AG04449 (cell line): ENCODE data around the gene KRTAP12-1.
"Not testable (repeated sequence)": the region's sequence is repeated elsewhere in the genome, so short reads cannot be mapped to it uniquely, and the experiment has no call there.

Experiments used
- CTCF ChIA-PET: fragments of 350-600 bp; formaldehyde crosslinking; extraction: SDS; loops from one replicate; lab custom pipeline; 2021; ENCODE audit warnings: antibody characterized with exemption; lab: Yijun Ruan, JAX
- POLR2A ChIA-PET: fragments of 400-600, 350-600 bp; formaldehyde crosslinking; extraction: SDS; loops from one replicate; lab custom pipeline; 2020; ENCODE audit warnings: antibody characterized with exemption, inconsistent platforms; lab: Yijun Ruan, JAX
- DNase-seq: peaks from one replicate; pipeline ENCODE4 v3.0.0-alpha.2; 2010; ENCODE audit warnings: low read depth, low spot score
- H3K4me3 ChIP-seq: 2 replicates; pipeline ENCODE4 v1.5.1; 2011; ENCODE audit warnings: low read depth, mild to moderate bottlenecking, control low read depth, low read length
- CTCF ChIP-seq: IDR thresholded peaks from one replicate; pipeline ENCODE4 v1.5.1; 2011; ENCODE audit warnings: mild to moderate bottlenecking, moderate library complexity, low read length, control low read depth, inconsistent platforms; ENCODE audit not compliant: insufficient read depth; ENCODE audit errors: missing control alignments

The KRTAP12-1 gene

GRCh38 chr21:44666401-44667320, 15.3 kb downstream of the KRTAP12-1 start, which contains the start of gene KRTAP12-2:
Gene KRTAP12-2, minus strand, starts transcription at chr21:44666927. Its CDS starts 41 bp downstream, at chr21:44666886.
- H3K4me3 ChIP-seq, result no peak within 1 kb of the TSS
- no peak for TF ChIP-seq CTCF
- DNase-seq, result no peak
- ChIA-PET CTCF (no interaction called here), POLR2A (no interaction called here)

GRCh38 chr21:44664691-44665090, 17.3 kb downstream of the KRTAP12-1 start:
- no peak for DNase-seq
- no peak for TF ChIP-seq CTCF
- CTCF ChIA-PET, result interaction anchor here (1.1 kb wide), 1 partner anchor 129 kb away, joined by 3 read pairs; no protein-coding TSS in a partner anchor
- POLR2A ChIA-PET, result no interaction called here
- no peak overlapping the region for H3K4me3 ChIP-seq

- POLR2A ChIA-PET, DNase-seq, CTCF ChIA-PET, H3K4me3 ChIP-seq: not testable (repeated sequence)
These were observed 20.4 kb downstream of the KRTAP12-1 start for GRCh38 chr21:44661567-44661966.

DNA sequence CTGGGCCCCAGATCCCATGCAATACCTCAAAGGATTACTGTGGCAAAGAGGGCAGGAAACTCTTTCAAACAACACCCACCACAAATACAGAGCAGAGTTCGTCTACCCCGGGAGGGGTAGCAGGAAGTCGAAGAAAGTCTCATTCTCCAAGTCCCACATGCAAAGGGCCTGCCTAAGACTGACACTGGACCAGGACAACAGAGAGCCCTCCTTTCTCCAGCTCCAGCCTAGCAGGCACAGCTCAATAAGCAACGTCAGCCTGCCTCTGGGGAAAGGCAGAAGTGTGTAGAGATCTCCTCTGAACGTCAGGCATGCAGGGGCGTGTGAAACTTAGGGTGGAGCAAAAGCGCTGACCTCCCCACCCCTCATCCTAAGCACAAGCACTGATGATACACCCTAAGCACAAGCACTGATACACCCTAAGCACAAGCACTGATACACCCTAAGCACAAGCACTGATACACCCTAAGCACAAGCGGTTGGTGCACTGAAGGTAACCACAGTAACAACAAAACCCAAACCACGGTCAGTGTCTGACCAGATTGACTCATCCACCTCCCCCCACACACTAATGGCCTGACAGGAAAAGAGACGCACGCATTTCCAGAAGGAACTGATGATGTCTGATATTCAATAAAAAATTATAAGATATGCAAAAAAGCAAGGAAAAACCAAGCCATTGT, 22.9 kb downstream of the KRTAP12-1 start:
- H3K4me3 ChIP-seq, result no peak overlapping the region
- POLR2A ChIA-PET, result no interaction called here
- CTCF ChIA-PET, result no interaction called here
- TF ChIP-seq CTCF, result no peak
- no peak for DNase-seq

DNA sequence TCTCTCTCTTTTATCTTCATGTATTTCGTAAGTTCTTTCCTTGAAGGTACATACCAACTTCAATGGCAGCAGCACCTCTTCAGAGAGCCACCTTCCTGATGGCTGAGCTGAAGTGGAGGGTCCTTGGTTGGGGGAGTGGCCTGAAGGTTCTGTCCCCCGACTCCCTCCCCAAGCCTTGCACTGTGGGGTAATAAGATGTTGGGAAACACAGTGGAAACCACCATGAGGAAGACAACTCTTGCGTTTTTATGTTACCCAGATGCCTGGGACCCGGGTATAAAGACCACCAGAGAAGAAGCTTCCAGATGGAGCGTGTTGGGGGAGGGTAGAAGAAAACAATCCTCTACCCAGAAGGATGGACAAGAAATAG, 23.4 kb downstream of the KRTAP12-1 start:
- DNase-seq, result no peak
- CTCF ChIA-PET, result no interaction called here
- POLR2A ChIA-PET, result no interaction called here
- no peak for TF ChIP-seq CTCF
- no peak overlapping the region for H3K4me3 ChIP-seq

DNA sequence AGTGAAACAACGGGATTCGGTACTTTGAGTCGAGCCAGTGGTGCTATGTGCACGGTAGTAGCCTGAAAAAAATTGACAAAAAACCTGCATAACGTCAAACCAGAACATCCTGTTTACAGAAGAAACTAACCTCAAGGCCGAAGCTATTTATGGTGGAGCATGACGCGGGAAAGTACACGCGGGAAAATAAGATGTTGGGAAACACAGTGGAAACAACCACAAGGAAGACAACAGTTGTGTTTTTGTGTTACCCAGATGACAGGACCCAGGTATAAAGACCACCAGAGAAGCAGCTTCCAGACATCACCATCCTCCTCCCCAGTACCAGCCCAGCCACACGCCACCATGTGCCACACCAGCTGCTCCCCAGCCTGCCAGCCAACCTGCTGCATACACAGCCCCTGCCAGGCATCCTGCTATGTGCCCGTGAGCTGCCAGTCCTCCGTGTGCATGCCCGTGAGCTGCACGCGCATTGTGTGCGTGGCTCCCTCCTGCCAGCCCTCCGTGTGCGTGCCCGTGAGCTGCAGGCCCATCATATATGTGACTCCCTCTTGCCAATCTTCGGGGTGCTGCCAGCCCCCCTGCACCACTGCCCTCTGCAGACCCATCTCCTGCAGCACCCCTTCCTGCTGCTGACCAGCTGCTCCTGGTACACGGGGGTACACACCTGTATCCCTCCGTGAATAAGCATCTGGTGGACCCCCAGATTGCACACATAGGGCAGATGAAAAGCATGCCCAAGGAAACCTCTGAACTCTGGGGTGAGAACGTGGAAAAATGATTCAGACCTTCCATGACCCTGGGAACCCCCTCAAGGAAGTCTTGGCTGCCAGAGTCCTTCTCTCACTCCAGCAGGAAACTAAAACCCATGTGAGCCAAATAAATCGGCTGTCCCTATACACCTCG, 24.1 kb downstream of the KRTAP12-1 start, which contains the start of gene KRTAP12-3:
TSS of gene KRTAP12-3 (plus strand) at position 298 of the 906 bp plus-strand sequence. CDS start at position 346, 48 bp downstream.
- no peak for DNase-seq
- POLR2A ChIA-PET, result no interaction called here
- H3K4me3 ChIP-seq, result no peak within 1 kb of the TSS
- CTCF ChIA-PET, result no interaction called here
- TF ChIP-seq CTCF, result no peak
